Measurements from ENCODE around the gene ELFN2.

Gene ELFN2

GRCh38 chr22:37411655-37412054, 15.6 kb downstream of the ELFN2 start:
- WGBS, 2 donors (ENCODE audit: extremely low coverage in 2 of 2, insufficient read length in 2 of 2, insufficient replicate concordance in 1 of 2): no CpG with 5 or more reads among the region's 4 CpGs

GRCh38 chr22:37410174-37411055, 16.9 kb downstream of the ELFN2 start:
- no peak overlapping the region for H3K4me2 ChIP-seq (ENCODE audit: insufficient read depth, low read length, poor library complexity, severe bottlenecking)
- peaks cover 0 to 9% of the 10 kb centered on the region in 2 donors for H3K4me1 ChIP-seq (ENCODE audit: control insufficient read depth in 2 of 2, insufficient read depth in 1 of 2, low read depth in 1 of 2, low read length in 2 of 2)
- peak overlapping the region; percentile 84 for H3K18ac ChIP-seq (ENCODE audit: low read length)
- H3K27me3 ChIP-seq (ENCODE audit: control insufficient read depth in 3 of 3, insufficient read depth in 3 of 3, low read depth in 1 of 3, low read length in 3 of 3): peaks cover 0 to 73% (median 0%) of the 10 kb centered on the region in 3 experiments
- no peak overlapping the region for H3K23ac ChIP-seq (ENCODE audit: low read depth, low read length, poor library complexity)
- no peak overlapping the region for H3K4me3 ChIP-seq (ENCODE audit: low read length in 2 of 2)
- H4K8ac ChIP-seq (ENCODE audit: low read depth, low read length): no peak overlapping the region
- H3K79me1 ChIP-seq (ENCODE audit: low read depth, low read length): no peaks in the 10 kb centered on the region
- no peaks in the 10 kb centered on the region for H3K36me3 ChIP-seq (replicated peaks in 1 of 2; ENCODE audit: control insufficient read depth in 2 of 2, insufficient read depth in 2 of 2, low read length in 2 of 2)
- no peak overlapping the region for H3K4ac ChIP-seq (ENCODE audit: low read length)
- H3K9ac ChIP-seq (ENCODE audit: low read depth, low read length, poor library complexity): no peak overlapping the region
- no peak overlapping the region for H3K27ac ChIP-seq (replicated peaks; ENCODE audit: low read length)
- peak overlapping the region; percentile 29 for H2BK120ac ChIP-seq (ENCODE audit: low read depth, low read length)
- no peak overlapping the region for H2BK5ac ChIP-seq (ENCODE audit: low read length)
- peak overlapping the region; percentile 70 for H2AK5ac ChIP-seq (ENCODE audit: low read depth, low read length)
- no peak for DNase-seq (ENCODE audit: low spot score)
- peak overlapping the region; percentile 3 for H2BK15ac ChIP-seq (ENCODE audit: low read length)
- H2AFZ ChIP-seq (ENCODE audit: low read length): peak overlapping the region; percentile 28
- peak overlapping the region; percentile 69 for H4K91ac ChIP-seq (ENCODE audit: low read depth, low read length, poor library complexity)
- H3K14ac ChIP-seq (ENCODE audit: low read length): no peak overlapping the region
- no CpG with 5 or more reads among the region's 32 CpGs for WGBS, 2 donors (ENCODE audit: extremely low coverage in 2 of 2, insufficient read length in 2 of 2, insufficient replicate concordance in 1 of 2)
- H3K9me3 ChIP-seq (replicated peaks in 1 of 2; ENCODE audit: control insufficient read depth in 2 of 2, insufficient read depth in 1 of 2, low read depth in 1 of 2, low read length in 2 of 2): no peaks in the 10 kb centered on the region
- H2BK12ac ChIP-seq (ENCODE audit: low read length): peak overlapping the region; percentile 60

More at GRCh38 chr22:37411655-37412054, 15.6 kb downstream of the ELFN2 start:
- H3K4me3 ChIP-seq (ENCODE audit: low read length in 2 of 2): no peak overlapping the region
- H4K91ac ChIP-seq (ENCODE audit: low read depth, low read length, poor library complexity): no peak overlapping the region
- no peak overlapping the region for H2BK5ac ChIP-seq (ENCODE audit: low read length)
- H2BK15ac ChIP-seq (ENCODE audit: low read length): peak overlapping the region; percentile 72
- H3K36me3 ChIP-seq (replicated peaks in 1 of 2; ENCODE audit: control insufficient read depth in 2 of 2, insufficient read depth in 2 of 2, low read length in 2 of 2): no peaks in the 10 kb centered on the region
- H3K23ac ChIP-seq (ENCODE audit: low read depth, low read length, poor library complexity): no peak overlapping the region
- DNase-seq (ENCODE audit: low spot score): no peak
- no peak overlapping the region for H3K4me2 ChIP-seq (ENCODE audit: insufficient read depth, low read length, poor library complexity, severe bottlenecking)
- H2AFZ ChIP-seq (ENCODE audit: low read length): no peak overlapping the region
- no peaks in the 10 kb centered on the region for H3K9me3 ChIP-seq (replicated peaks in 1 of 2; ENCODE audit: control insufficient read depth in 2 of 2, insufficient read depth in 1 of 2, low read depth in 1 of 2, low read length in 2 of 2)
- no peak overlapping the region for H2BK12ac ChIP-seq (ENCODE audit: low read length)
- no peak overlapping the region for H3K9ac ChIP-seq (ENCODE audit: low read depth, low read length, poor library complexity)
- H3K27ac ChIP-seq (replicated peaks; ENCODE audit: low read length): no peak overlapping the region
- no peak overlapping the region for H3K4ac ChIP-seq (ENCODE audit: low read length)
- H3K4me1 ChIP-seq (ENCODE audit: control insufficient read depth in 2 of 2, insufficient read depth in 1 of 2, low read depth in 1 of 2, low read length in 2 of 2): peaks cover 6 to 13% of the 10 kb centered on the region in 2 donors
- no peak overlapping the region for H3K14ac ChIP-seq (ENCODE audit: low read length)
- no peak overlapping the region for H2AK5ac ChIP-seq (ENCODE audit: low read depth, low read length)
- H3K18ac ChIP-seq (ENCODE audit: low read length): no peak overlapping the region
- no peaks in the 10 kb centered on the region for H3K79me1 ChIP-seq (ENCODE audit: low read depth, low read length)
- no peak overlapping the region for H2BK120ac ChIP-seq (ENCODE audit: low read depth, low read length)
- H4K8ac ChIP-seq (ENCODE audit: low read depth, low read length): no peak overlapping the region
- peaks cover 0 to 80% (median 0%) of the 10 kb centered on the region in 3 experiments for H3K27me3 ChIP-seq (ENCODE audit: control insufficient read depth in 3 of 3, insufficient read depth in 3 of 3, low read depth in 1 of 3, low read length in 3 of 3)

GRCh38 chr22:37409459-37410050, 17.7 kb downstream of the ELFN2 start:
- peaks cover 0 to 68% (median 0%) of the 10 kb centered on the region in 3 experiments for H3K27me3 ChIP-seq (ENCODE audit: control insufficient read depth in 3 of 3, insufficient read depth in 3 of 3, low read depth in 1 of 3, low read length in 3 of 3)
- H2BK5ac ChIP-seq (ENCODE audit: low read length): no peak overlapping the region
- H2BK12ac ChIP-seq (ENCODE audit: low read length): peak overlapping the region; percentile 2
- peak overlapping the region; percentile 70 for H2AK5ac ChIP-seq (ENCODE audit: low read depth, low read length)
- H2BK120ac ChIP-seq (ENCODE audit: low read depth, low read length): peak overlapping the region; percentile 29
- no peak overlapping the region for H3K23ac ChIP-seq (ENCODE audit: low read depth, low read length, poor library complexity)
- no peak overlapping the region for H3K9ac ChIP-seq (ENCODE audit: low read depth, low read length, poor library complexity)
- H4K8ac ChIP-seq (ENCODE audit: low read depth, low read length): no peak overlapping the region
- peaks cover 0 to 9% of the 10 kb centered on the region in 2 donors for H3K4me1 ChIP-seq (ENCODE audit: control insufficient read depth in 2 of 2, insufficient read depth in 1 of 2, low read depth in 1 of 2, low read length in 2 of 2)
- peak overlapping the region; percentile 3 for H2BK15ac ChIP-seq (ENCODE audit: low read length)
- no peak overlapping the region for H3K4ac ChIP-seq (ENCODE audit: low read length)
- no peak overlapping the region for H2AFZ ChIP-seq (ENCODE audit: low read length)
- H3K36me3 ChIP-seq (replicated peaks in 1 of 2; ENCODE audit: control insufficient read depth in 2 of 2, insufficient read depth in 2 of 2, low read length in 2 of 2): no peaks in the 10 kb centered on the region
- H3K79me1 ChIP-seq (ENCODE audit: low read depth, low read length): no peaks in the 10 kb centered on the region
- peak overlapping the region; percentile 69 for H4K91ac ChIP-seq (ENCODE audit: low read depth, low read length, poor library complexity)
- H3K9me3 ChIP-seq (replicated peaks in 1 of 2; ENCODE audit: control insufficient read depth in 2 of 2, insufficient read depth in 1 of 2, low read depth in 1 of 2, low read length in 2 of 2): no peaks in the 10 kb centered on the region
- H3K4me3 ChIP-seq (ENCODE audit: low read length in 2 of 2): no peak overlapping the region
- WGBS, 2 donors (ENCODE audit: extremely low coverage in 2 of 2, insufficient read length in 2 of 2, insufficient replicate concordance in 1 of 2): no CpG with 5 or more reads among the region's 13 CpGs
- no peak for DNase-seq (ENCODE audit: low spot score)
- no peak overlapping the region for H3K27ac ChIP-seq (replicated peaks; ENCODE audit: low read length)
- H3K4me2 ChIP-seq (ENCODE audit: insufficient read depth, low read length, poor library complexity, severe bottlenecking): no peak overlapping the region
- peak overlapping the region; percentile 31 for H3K14ac ChIP-seq (ENCODE audit: low read length)
- peak overlapping the region; percentile 73 for H3K18ac ChIP-seq (ENCODE audit: low read length)

GRCh38 chr22:37409031-37409430, 18.2 kb downstream of the ELFN2 start:
- Histone ChIP-seq H3K4me3 (ENCODE audit: low read length in 2 of 2) (no peak overlapping the region), H3K9me3 (replicated peaks in 1 of 2; ENCODE audit: control insufficient read depth in 2 of 2, insufficient read depth in 1 of 2, low read depth in 1 of 2, low read length in 2 of 2) (no peaks in the 10 kb centered on the region), H3K4me1 (ENCODE audit: control insufficient read depth in 2 of 2, insufficient read depth in 1 of 2, low read depth in 1 of 2, low read length in 2 of 2) (peaks cover 0 to 12% of the 10 kb centered on the region in 2 donors), H3K27me3 (ENCODE audit: control insufficient read depth in 3 of 3, insufficient read depth in 3 of 3, low read depth in 1 of 3, low read length in 3 of 3) (peaks cover 0 to 69% (median 0%) of the 10 kb centered on the region in 3 experiments), H3K14ac (ENCODE audit: low read length) (no peak overlapping the region), H3K27ac (replicated peaks; ENCODE audit: low read length) (no peak overlapping the region), H3K18ac (ENCODE audit: low read length) (peak overlapping the region; percentile 52), H2BK15ac (ENCODE audit: low read length) (no peak overlapping the region), H2BK12ac (ENCODE audit: low read length) (no peak overlapping the region), H2AK5ac (ENCODE audit: low read depth, low read length) (peak overlapping the region; percentile 70), H3K36me3 (replicated peaks in 1 of 2; ENCODE audit: control insufficient read depth in 2 of 2, insufficient read depth in 2 of 2, low read length in 2 of 2) (no peaks in the 10 kb centered on the region), H3K4me2 (ENCODE audit: insufficient read depth, low read length, poor library complexity, severe bottlenecking) (no peak overlapping the region), H2BK5ac (ENCODE audit: low read length) (no peak overlapping the region), H4K91ac (ENCODE audit: low read depth, low read length, poor library complexity) (no peak overlapping the region), H4K8ac (ENCODE audit: low read depth, low read length) (no peak overlapping the region), H3K23ac (ENCODE audit: low read depth, low read length, poor library complexity) (no peak overlapping the region), H2BK120ac (ENCODE audit: low read depth, low read length) (peak overlapping the region; percentile 30), H2AFZ (ENCODE audit: low read length) (no peak overlapping the region), H3K4ac (ENCODE audit: low read length) (no peak overlapping the region), H3K9ac (ENCODE audit: low read depth, low read length, poor library complexity) (no peak overlapping the region), H3K79me1 (ENCODE audit: low read depth, low read length) (no peaks in the 10 kb centered on the region)
- WGBS, 2 donors (ENCODE audit: extremely low coverage in 2 of 2, insufficient read length in 2 of 2, insufficient replicate concordance in 1 of 2): no CpG with 5 or more reads among the region's 8 CpGs
- no peak for DNase-seq (ENCODE audit: low spot score)
